HG03103 (cell line): ENCODE data around the gene EVX2.

ENCODE experiments used
- ATAC-seq: cut with Tn5 transposase; IDR thresholded peaks from one replicate; pipeline ENCODE4 v1.9.1; 2021; ENCODE audit warnings: low read depth; ENCODE audit not compliant: unreplicated experiment

Gene EVX2

GRCh38 chr2:176109192-176109901, 25.6 kb upstream of the EVX2 start:
- ATAC-seq: no peak

GRCh38 chr2:176107731-176108181, 24.0 kb upstream of the EVX2 start:
- no peak for ATAC-seq

GRCh38 chr2:176106581-176107539, 23.1 kb upstream of the EVX2 start, which contains the start of gene HOXD11:
TSS of gene HOXD11 (plus strand) at chr2:176107280. CDS start at chr2:176107356, 76 bp downstream.
- no peak for ATAC-seq

- no peak for ATAC-seq
Measured at GRCh38 chr2:176105730-176106580, 22.2 kb upstream of the EVX2 start.

GRCh38 chr2:176105078-176105729, 21.4 kb upstream of the EVX2 start:
- ATAC-seq: no peak

- no peak for ATAC-seq
Measured at GRCh38 chr2:176104316-176105077, 20.7 kb upstream of the EVX2 start.

- ATAC-seq: no peak
Measured at GRCh38 chr2:176103742-176104315, 20.1 kb upstream of the EVX2 start.

- ATAC-seq: no peak
Measured at GRCh38 chr2:176103194-176103593, 19.4 kb upstream of the EVX2 start.

GRCh38 chr2:176102309-176102866, 18.6 kb upstream of the EVX2 start:
- ATAC-seq: no peak

GRCh38 chr2:176101842-176102241, 18.1 kb upstream of the EVX2 start:
- ATAC-seq: no peak

GRCh38 chr2:176101216-176101830, 17.6 kb upstream of the EVX2 start:
- ATAC-seq: no peak

GRCh38 chr2:176100547-176101140, 16.9 kb upstream of the EVX2 start:
- ATAC-seq: no peak

GRCh38 chr2:176099728-176100546, 16.2 kb upstream of the EVX2 start, which contains the start of gene HOXD12:
TSS of gene HOXD12 (plus strand) at chr2:176099795. CDS start at chr2:176099802, 7 bp downstream.
- ATAC-seq: no peak

GRCh38 chr2:176099159-176099727, 15.5 kb upstream of the EVX2 start:
- ATAC-seq: no peak

- no peak for ATAC-seq
Measured at GRCh38 chr2:176098366-176099158, 14.8 kb upstream of the EVX2 start.
